ENCODE data around the gene LENG8. TPM values are rescaled to one million over a fixed set of nuclear protein-coding genes. Genes with fewer than 3 reads are reported as not detected.

Gene LENG8
- total and polyA plus RNA-seq, 4 donors: 6.9 to 46.7 (median 18.7) TPM

DNA sequence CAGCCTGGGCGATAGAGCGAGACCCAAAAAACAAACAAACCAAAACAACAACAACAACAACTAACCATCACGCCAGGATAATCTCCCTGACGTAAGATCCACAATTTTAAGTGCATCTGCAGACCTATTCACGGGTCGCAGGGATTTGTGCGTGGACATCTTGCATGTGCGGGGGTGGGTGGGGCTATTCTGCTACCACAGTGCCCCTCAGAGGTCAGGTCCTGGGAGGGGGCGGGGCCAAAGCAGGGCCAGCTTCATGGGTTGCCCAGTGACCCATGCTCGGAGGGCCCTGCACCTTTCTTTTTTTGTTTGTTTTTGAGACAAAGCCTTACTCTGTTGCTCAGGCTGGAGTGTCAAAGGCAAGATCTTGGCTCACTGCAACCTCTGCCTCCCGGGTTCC lies 26.7 kb downstream of the LENG8 start:
- no peak overlapping the region for H3K27ac ChIP-seq (ENCODE audit: low read depth in 1 of 2, low read length in 2 of 2)
- H3K36me3 ChIP-seq (ENCODE audit: control insufficient read depth in 4 of 4, insufficient read depth in 3 of 4, low read depth in 1 of 4, low read length in 3 of 4): no peaks in the 10 kb centered on the region
- H3K27me3 ChIP-seq (ENCODE audit: control insufficient read depth in 4 of 4, insufficient read depth in 4 of 4, low read length in 3 of 4): peaks cover 0 to 5% (median 0%) of the 10 kb centered on the region in 4 donors
- 77% methylated on average over 11 of the region's 11 CpGs for WGBS
- no peak overlapping the region for H3K9ac ChIP-seq (ENCODE audit: low read depth in 1 of 2, low read length in 2 of 2)
- no peaks in the 10 kb centered on the region for H3K9me3 ChIP-seq (ENCODE audit: control insufficient read depth in 4 of 4, low read length in 3 of 4)
- TF ChIP-seq GABPA (IDR thresholded peaks at IDR 0.05 in 1 of 2, conservative IDR thresholded peaks at IDR 0.05 in 1 of 2) (no peak), FOXA1 (IDR thresholded peaks at IDR 0.05) (no peak), HNF4G (IDR thresholded peaks at IDR 0.05) (no peak), CTCF (IDR thresholded peaks at IDR 0.05; ENCODE audit: low read depth, low read length, missing input control) (no peak), SP1 (IDR thresholded peaks at IDR 0.05) (no peak)
- no peak overlapping the region for H3K4me3 ChIP-seq (ENCODE audit: low read depth in 1 of 3, low read length in 3 of 3)
- peaks cover 0 to 4% (median 1%) of the 10 kb centered on the region in 4 donors for H3K4me1 ChIP-seq (ENCODE audit: control insufficient read depth in 4 of 4, insufficient read depth in 4 of 4, low read length in 3 of 4)
- no peak for DNase-seq (ENCODE audit: low spot score)

GRCh38 chr19:54477650-54478049 lies 28.7 kb downstream of the LENG8 start:
- Histone ChIP-seq H3K9me3 (ENCODE audit: control insufficient read depth in 4 of 4, low read length in 3 of 4) (no peaks in the 10 kb centered on the region), H3K4me3 (ENCODE audit: low read depth in 1 of 3, low read length in 3 of 3) (no peak overlapping the region), H3K4me1 (ENCODE audit: control insufficient read depth in 4 of 4, insufficient read depth in 4 of 4, low read length in 3 of 4) (no peaks in the 10 kb centered on the region), H3K36me3 (ENCODE audit: control insufficient read depth in 4 of 4, insufficient read depth in 3 of 4, low read depth in 1 of 4, low read length in 3 of 4) (no peaks in the 10 kb centered on the region), H3K27ac (ENCODE audit: low read depth in 1 of 2, low read length in 2 of 2) (no peak overlapping the region), H3K27me3 (ENCODE audit: control insufficient read depth in 4 of 4, insufficient read depth in 4 of 4, low read length in 3 of 4) (no peaks in the 10 kb centered on the region), H3K9ac (ENCODE audit: low read depth in 1 of 2, low read length in 2 of 2) (no peak overlapping the region)
- 57% methylated on average over 3 of the region's 3 CpGs for WGBS
- no peak for DNase-seq (ENCODE audit: low spot score)
- TF ChIP-seq NR2F2 (IDR thresholded peaks at IDR 0.05) (no peak), TAF1 (conservative IDR thresholded peaks at IDR 0.05) (no peak), RAD21 (IDR thresholded peaks at IDR 0.05) (no peak), EGR1 (IDR thresholded peaks at IDR 0.05; ENCODE audit: low read depth in 2 of 2) (no peak), CTCF (IDR thresholded peaks at IDR 0.05; ENCODE audit: low read depth, low read length, missing input control) (no peak), ZBTB33 (IDR thresholded peaks at IDR 0.05) (no peak), FOXA1 (IDR thresholded peaks at IDR 0.05) (no peak), SP1 (IDR thresholded peaks at IDR 0.05) (no peak), RXRA (IDR thresholded peaks at IDR 0.05) (no peak), HNF4A (conservative IDR thresholded peaks at IDR 0.05) (no peak), FOXA2 (IDR thresholded peaks at IDR 0.05) (no peak), GABPA (IDR thresholded peaks at IDR 0.05 in 1 of 2, conservative IDR thresholded peaks at IDR 0.05 in 1 of 2) (no peak), YY1 (IDR thresholded peaks at IDR 0.05) (no peak), HNF4G (IDR thresholded peaks at IDR 0.05) (no peak), JUND (IDR thresholded peaks at IDR 0.05) (no peak)
- TF ChIP-seq, protein P1, sequence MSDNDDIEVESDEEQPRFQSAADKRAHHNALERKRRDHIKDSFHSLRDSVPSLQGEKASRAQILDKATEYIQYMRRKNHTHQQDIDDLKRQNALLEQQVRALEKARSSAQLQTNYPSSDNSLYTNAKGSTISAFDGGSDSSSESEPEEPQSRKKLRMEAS (IDR thresholded peaks at IDR 0.05): no peak
- TF ChIP-seq, protein P2, sequence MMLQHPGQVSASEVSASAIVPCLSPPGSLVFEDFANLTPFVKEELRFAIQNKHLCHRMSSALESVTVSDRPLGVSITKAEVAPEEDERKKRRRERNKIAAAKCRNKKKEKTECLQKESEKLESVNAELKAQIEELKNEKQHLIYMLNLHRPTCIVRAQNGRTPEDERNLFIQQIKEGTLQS (IDR thresholded peaks at IDR 0.05): no peak
- TF ChIP-seq, protein P3, sequence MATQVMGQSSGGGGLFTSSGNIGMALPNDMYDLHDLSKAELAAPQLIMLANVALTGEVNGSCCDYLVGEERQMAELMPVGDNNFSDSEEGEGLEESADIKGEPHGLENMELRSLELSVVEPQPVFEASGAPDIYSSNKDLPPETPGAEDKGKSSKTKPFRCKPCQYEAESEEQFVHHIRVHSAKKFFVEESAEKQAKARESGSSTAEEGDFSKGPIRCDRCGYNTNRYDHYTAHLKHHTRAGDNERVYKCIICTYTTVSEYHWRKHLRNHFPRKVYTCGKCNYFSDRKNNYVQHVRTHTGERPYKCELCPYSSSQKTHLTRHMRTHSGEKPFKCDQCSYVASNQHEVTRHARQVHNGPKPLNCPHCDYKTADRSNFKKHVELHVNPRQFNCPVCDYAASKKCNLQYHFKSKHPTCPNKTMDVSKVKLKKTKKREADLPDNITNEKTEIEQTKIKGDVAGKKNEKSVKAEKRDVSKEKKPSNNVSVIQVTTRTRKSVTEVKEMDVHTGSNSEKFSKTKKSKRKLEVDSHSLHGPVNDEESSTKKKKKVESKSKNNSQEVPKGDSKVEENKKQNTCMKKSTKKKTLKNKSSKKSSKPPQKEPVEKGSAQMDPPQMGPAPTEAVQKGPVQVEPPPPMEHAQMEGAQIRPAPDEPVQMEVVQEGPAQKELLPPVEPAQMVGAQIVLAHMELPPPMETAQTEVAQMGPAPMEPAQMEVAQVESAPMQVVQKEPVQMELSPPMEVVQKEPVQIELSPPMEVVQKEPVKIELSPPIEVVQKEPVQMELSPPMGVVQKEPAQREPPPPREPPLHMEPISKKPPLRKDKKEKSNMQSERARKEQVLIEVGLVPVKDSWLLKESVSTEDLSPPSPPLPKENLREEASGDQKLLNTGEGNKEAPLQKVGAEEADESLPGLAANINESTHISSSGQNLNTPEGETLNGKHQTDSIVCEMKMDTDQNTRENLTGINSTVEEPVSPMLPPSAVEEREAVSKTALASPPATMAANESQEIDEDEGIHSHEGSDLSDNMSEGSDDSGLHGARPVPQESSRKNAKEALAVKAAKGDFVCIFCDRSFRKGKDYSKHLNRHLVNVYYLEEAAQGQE (IDR thresholded peaks at IDR 0.05): no peak
